NCI-H1417 (cell line): ENCODE measurements around the gene GALE.
"Not testable (repeated sequence)": the region's sequence is repeated elsewhere in the genome, so short reads cannot be mapped to it uniquely, and the experiment has no call there.

Experiments used
- DNase-seq, 3 experiments: peaks; one replicate each; lab custom pipeline; 2025; lab: John Stamatoyannopoulos, UW

The GALE gene

DNA sequence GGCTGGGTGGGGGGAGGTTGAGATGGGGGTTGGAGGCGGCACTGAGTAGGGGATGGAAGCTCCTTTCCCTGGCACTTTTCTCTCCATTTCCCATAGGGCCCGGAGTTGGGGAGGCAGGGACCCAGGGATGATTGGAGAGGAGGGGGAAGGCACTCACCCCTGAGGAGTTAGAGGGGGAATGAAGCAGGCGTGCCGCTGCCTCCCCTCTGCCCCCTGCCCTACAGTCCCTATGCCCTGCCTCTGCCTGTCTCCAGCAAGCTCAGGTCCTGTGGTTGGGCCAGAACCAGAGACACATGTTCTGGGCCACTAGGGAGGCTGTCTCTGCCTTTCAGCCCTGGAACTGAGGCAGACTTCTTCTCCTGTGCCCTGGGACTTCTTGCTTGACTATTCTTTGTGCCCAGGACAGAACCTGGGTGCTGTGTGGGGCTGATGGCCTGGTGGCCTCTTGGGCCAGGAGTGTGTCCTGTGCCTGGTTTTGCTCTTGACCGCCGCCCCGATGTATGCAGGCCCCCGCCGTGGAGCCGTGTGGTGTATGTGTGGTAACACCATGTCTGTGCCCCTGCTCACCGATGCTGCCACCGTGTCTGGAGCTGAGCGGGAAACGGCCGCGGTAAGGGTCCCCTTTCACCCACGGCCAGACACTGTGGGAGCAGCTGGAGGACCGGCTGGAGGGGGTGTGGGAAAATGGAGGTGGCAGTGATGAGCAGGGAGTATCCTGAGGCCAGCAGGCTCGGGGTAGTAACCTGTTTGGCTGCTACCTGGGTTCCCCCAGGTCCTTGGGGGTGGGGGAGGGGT is 8.2 kb downstream of the GALE start:
- no peak for DNase-seq

DNA sequence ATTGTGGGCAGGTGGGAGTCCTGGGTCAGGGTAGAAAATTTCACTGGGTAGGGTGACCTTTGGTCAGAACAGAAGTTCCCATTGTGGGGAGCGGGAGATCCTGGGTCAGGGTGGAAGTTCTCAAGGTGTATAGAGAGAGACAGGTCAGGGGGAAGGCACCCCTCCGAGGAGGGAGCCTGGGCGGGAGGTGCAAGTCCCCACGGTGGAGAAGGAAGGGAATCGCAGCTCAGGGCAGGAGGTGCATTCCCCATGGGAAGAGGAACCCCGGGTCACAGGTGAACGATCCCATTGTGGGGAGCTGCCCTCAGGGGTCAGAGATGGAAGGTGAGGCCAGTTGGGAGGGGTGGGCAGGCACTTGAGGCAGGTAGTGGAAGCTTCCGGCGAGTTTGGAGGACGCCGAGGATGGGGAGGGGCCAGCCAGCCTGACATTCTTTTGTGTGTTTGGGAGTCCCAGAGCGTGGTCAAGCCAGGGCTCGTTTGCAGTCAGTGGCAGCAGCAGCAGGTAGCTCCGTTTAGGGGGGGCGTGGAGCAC is 9.0 kb downstream of the GALE start:
- DNase-seq = peak in 1 of 3 experiments; percentile 41

DNA sequence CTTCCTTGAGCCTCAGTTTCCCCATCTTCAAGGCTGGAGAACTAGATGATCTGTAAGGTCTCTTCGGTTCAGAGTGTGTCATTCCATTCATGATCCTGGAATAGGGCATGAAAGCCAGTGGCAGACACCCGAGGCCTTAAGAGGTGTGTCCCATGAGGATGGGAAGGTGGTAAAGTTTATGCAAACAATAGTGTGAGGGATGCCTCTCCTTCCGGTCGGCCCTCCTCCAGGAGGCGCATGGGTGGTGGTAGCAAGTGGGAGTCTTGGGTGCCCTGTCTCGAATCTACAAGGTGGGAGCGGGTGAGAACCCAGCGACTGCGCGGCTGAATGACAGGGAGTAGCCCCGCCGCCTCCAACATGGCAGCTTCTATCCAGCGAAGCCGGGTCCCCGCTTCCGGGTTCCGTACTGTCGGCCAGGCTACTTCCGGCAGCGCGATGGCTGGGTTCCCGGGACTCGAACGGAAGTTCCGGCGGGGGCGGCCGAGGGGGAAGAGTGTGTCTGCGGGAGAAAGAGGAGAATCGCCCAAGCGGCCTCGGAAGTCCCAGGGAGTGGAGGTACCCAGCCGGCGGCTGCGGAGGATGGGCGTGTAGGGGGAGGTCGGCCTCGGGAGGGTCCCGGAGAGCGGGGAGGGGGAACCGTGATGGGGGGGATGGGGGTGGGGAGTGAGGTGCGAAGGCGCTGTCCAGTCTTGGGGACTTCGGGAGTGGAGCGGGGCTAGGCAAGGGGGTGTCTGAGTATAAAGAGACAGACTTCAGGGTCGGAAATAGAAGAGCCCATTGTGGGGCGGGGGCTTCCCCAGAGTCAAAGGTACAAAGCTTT is 9.6 kb downstream of the GALE start, which contains the start of gene LYPLA2:
LYPLA2 (plus strand) TSS at position 450 of the 820 bp plus-strand sequence. CDS start 1,538 bp downstream, outside the sequence.
- DNase-seq = peak; percentile 80 to 90 (median 88)

DNA sequence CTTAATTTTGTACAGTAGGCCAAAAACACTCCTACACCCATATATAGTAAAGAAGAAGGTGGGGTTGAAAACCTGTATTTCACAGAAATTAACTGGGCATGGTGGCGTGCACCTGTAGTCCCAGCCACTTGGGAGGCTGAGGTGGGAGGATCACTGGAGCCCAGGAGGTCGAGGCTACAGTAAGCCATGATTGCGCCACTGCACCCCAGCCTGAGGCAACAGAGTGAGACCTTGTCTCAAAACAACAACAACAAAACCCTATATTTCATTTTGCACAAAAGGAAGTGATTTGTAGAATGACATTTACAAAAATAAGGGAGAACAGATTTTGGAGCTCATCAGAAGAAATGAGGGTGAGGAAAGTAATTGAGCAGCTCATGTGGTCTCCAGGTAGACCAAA is 11.9 kb downstream of the GALE start:
- no peak for DNase-seq

DNA sequence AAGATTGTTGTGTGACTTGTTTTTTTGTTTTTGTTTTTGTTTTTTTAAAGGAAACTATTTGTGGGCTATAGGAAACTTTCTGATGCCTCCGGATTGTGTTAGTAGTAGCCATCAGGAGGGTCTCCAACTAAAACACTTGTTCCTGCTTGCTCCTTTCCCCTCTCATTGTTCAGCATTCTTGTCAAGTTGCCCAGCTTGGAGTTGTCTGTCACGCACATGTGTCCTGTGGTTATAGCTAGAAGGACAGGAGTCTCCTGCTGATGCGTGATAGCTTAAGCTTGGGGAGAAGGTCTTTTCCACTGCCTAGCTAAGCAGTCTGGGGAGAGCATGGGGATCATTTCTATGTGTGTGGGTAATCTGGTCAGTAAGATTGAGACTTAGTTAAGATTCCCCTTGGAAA is 12.9 kb downstream of the GALE start:
- no peak for DNase-seq

DNA sequence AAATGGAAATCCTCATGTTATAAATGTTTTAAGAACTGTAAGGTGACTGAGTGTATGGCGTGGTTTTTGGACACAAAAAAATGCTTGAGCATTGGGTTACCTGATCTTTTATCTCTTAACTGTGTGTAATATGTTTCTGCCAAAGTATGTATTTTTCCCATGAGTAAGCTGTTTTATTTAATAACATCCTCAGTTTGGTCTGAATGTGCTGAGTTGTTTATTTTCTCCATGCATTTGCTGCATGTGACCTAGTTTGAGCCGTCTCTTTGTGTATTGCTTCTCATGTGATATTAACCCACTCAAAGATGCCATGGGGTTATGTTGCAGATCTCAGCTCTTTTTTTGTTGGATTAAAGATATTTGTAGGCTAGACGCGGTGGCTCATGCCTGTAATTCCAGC is 15.7 kb downstream of the GALE start:
- no peak for DNase-seq

DNA sequence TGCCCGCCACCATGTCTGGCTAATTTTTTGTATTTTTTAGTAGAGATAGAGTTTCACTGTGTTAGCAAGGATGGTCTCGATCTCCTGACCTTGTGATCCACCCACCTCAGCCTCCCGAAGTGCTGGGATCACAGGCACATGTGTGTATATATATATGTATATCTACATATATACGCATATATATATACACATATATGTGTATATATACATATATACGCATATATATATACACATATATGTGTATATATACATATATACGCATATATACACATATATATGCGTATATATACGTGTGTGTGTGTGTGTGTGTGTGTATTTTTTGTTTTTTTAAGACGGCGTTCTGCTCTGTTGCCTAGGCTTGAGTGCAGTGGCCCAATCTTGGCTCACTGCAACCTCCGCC is 17.4 kb downstream of the GALE start:
- not testable (repeated sequence) for DNase-seq

DNA sequence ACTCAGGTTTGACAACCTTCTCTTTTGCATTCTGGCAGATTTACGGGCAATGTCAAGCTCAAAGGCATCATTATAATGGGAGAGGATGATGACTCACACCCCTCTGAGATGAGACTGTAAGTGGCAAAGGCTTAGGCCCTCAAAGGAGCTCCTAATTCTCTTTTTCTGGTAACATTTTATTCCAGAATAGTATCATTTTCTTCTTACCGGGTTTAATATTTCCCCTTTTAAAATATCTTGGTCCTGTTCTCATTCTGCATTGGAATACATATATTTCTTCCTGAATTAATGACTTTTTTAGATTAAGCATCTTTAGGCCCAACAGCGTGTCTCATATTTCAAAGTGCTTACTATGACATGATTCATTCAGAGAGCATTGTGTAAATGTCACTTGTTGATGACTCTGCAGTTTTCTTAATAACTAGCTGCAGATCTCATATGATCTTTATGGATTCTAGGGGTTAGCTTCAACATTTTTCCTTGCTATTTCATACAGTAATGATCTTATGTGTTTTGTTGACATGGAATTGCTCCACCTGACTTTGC is 20.7 kb downstream of the GALE start:
- peak in 1 of 3 experiments; percentile 12 for DNase-seq

DNA sequence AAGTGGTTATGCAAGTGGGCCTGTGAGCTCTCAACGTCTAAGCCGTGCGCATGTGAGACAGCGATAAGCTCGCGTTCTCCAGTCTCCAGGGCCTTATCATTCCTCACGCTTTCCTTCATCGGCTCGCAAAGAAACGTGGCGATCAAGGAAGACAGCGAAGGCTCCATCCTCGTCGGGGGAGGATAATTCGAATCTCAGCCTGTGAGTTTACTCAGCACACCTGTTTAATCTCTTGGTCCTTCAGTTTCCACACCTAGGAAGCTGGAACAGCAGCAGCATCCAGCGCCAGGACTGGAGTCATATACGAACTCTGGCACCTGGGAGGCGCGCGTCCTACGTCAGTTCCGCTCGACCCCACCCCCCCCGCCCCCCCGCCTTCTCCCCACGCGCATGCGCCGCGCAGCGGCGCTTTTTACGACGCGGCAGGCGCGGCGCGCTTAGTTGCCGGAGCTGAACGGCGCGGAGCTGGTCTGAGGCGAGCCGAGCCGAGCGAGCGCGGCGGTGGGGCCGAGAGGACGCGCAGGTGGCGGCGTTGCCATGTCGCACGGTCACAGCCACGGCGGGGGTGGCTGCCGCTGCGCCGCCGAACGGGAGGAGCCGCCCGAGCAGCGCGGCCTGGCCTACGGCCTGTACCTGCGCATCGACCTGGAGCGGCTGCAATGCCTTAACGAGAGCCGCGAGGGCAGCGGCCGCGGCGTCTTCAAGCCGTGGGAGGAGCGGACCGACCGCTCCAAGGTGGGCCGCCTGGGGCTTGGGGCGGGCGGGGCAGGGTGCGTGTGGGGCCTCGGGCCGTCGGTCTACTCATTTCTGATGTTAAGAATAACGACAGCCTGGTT is 22.4 kb downstream of the GALE start, which contains the start of gene PITHD1:
PITHD1 (plus strand) TSS at position 440 of the 836 bp plus-strand sequence; CDS start at position 538, 98 bp downstream.
- peak; percentile 89 to 93 (median 89) for DNase-seq

DNA sequence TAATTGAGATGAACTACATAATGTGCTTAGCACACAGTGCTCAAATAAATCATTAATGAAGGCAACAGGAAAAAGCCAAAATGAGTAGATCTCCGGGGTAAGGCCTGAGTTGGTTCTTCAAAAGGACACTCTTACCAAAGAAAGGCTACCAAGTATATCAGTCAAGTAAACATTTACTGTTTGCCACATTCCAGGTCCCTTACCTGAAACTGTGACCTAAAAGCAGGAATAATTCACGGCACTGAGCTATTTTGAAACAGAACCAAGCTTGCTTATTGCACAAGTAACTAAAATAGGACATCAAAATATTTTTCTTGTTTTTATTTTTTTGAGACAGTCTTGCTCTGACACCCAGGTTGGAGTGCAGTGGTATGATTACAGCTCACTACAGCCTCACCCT is 24.3 kb downstream of the GALE start:
- no peak for DNase-seq

DNA sequence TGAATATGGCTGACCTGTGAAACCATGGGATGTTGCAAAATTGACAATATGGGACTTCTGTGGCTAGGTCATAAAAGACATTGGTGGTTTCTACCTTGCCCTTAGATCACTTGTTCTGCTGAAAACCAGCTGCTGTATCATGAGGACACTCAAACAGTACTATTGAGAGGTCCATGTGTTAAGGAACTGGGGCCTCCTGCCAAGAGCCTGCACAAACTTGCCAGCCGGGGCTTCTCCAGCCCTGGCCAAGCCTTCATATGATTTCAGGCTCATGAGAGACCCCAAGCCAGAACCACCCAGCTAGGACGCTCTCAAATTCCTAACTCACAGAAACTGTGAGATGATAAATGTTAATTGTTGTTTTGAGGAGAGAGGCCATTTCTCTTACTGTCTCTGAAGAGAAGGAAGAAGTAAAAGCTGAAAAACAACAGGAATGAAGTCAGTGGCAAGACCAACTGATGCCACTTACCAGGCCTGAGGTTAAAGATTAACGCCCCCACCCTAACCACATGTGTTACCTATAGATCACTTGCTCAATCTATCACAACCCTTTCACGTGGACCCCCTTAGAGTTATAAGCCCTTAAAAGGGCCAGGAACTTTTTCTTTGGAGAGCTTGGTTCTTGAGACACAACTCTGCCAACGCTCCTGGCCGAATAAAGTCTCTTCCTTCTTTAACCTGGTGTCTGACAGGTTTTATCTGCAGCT is 26.2 kb downstream of the GALE start:
- DNase-seq = no peak

DNA sequence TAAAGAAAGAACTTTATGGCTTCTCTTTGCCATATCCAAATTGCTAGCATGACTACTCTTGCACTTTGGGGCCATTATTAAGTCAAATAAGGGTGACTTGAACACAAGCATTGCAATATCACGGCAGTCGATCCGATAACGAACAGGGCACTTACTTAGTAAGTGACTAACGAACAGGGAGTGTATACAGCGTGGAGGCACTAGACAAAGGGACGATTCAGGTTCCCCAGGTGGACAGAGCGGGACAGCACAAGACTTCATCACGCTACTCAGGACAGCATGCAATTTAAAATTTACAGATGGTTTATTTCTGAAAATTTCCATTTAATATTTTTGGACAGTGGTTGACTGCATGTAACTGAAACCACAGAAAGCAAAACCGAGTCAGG is 27.7 kb downstream of the GALE start:
- no peak for DNase-seq

DNA sequence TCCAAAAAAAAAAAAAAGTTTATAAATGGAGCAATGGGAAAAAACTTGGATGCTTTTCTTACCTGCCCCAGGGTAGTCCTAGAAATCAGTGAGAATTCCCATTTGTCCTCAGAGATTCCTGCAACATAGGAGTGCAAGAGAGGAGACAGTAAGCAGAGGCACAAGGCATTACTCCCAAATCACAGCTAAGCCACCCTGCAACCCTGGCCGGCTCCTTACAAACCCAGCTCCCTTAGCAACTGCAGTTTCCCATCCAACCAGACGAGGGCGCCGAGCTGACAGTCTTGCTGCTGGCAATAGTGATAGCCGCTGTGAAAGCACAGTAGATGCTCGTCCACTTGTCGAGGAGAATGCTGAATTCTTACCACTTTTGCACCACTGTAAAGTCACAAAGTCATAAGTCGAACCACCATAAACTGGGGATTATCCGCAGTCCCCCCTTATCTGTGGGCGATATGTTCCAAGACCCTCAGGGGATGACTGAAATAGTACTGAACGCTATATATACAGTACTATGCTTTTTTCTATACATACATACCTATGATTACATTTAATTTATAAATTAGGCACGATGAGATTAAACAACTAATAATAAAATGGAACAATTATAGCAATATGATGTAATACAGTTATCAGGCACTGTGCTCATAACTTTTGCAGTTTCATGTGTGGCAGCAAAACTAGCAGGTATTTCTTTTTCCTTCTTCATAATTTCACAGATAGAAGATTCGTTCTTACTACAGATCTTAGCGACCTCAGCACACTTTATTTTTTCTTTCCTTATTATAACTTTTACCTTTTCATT is 28.3 kb downstream of the GALE start:
- DNase-seq = peak; percentile 51 to 86 (median 78)

DNA sequence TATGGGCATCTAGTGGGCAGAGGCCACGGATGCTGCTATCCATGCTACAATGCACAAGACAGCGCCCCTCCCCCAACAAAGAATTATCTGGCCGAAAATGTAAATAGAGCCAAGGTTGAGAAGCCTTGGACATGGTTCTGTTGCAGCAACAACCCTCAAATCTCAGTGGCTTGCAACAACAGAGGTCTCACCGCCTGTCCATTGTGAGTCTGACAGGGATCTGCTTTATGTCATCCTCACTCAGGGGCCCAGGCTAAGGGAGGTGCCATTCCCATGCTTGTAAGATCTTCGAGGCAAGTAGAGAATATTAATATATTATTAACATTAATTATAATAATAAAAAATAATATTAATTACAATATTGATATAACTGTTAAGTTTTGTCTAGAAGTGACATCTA is 31.8 kb downstream of the GALE start:
- no peak for DNase-seq

DNA sequence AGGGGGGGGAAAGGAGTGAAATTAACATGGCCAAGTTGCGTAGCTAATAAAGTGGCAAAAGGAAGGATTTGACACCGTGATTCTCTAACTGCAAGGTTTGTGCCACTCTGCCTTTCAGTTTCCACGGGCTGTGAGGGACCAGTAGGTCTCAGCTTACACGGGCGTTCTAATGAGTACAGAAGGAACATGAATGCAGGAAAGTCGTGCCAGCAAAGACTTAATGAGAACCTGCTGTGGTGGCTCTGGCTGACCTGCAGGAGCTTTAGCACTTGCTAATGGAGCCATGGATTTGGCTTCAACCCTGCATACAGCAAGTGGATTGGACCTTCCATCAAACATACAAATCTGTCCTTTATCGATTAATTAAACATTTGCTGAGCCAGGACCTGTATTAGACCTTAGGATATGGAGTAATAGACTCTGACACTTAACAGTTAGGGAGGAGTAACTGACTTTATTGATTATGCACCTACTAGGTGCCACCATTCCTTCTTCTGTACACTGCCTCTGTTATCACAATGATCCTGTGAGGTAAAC is 37.4 kb downstream of the GALE start:
- DNase-seq = no peak

DNA sequence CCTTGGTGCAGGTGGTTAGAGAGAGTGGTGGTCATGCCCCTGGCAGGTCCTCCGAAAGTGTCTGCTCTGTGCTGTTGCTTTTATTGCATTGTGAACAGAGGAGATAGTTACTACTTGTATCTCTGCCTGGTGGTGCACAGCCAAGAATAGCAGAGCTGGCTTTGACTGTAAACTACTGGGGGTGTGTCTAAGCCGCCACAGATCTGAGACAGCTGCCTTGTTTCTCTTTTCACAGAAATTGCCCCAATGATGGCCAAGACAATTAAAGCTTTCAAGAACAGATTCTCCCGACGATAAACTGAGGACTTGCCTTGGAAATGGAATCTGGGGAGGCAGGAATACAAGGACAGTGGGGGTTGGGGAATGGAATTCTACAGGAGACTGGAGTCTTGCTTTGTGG is 41.3 kb downstream of the GALE start:
- DNase-seq = no peak

DNA sequence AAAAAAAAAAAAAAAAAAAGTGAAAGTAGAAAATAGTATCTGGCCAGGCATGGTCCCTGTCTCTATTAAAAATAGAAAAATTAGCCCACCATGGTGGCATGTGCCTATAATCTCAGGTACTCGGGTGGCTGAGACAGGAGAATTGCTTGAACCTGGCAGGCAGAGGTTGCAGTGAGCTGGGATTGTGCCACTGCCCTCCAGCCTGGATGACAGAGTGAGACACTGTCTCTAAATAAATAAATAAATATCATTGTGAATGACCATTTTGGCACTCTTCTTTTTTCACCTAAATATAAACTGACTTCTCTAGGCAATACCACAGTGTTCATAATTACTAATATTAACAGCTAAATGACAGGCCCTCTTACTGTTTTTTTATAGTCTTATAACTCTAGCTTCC is 42.7 kb downstream of the GALE start:
- DNase-seq = no peak

DNA sequence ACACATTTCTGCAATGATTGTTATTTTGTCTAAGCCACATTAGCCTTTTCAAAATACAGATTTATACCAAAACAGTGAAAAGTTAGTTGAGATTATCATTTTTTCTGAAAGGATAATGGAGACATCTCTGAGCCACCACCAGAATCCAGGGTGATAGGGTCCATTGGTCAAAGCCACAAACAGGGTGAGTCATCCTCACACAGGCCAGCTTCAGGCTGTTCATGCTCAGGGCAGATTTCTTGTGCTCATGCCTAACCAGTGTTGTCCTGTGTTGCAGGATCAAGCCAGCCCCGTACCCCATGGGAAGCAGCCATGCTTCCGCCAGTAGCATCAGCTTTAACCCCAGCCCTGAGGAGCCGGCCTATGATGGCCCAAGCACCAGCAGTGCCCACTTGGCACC is 43.9 kb downstream of the GALE start:
- no peak for DNase-seq

DNA sequence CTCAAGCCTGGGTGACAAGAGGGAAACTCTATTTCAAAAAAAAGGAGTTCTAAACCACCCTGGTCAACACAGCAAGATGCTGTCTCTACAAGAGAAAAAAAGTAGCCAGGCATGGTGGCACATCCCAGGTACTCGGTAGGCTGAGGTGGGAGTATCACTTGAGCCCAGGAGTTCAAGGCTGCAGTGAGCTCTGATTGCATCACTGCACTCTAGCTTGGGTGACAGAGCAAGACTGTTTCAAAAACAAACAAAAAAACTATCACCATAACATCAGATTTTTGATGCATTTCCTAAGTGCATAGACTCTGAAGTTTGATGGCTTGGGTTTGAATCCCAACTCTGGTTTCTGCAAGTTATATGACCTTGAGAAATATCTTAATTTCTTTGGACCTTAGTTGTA is 47.6 kb downstream of the GALE start:
- no peak for DNase-seq

DNA sequence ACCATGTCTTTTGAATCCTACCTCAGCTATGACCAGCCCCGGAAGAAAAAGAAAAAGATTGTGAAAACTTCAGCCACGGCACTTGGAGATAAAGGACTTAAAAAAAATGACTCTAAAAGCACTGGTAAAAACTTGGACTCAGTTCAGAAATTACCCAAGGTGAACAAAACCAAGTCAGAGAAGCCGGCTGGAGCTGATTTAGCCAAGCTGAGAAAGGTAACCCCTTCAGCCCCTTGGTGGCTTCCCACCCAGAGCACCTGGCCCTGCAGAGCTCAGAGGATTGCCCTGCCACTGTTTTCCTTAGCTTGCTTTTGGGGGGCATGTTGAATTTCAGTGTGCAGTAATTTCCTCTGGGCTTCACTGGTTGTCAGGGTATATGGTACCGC is 48.7 kb downstream of the GALE start:
- DNase-seq = no peak
